GM12878 (cell line): ENCODE data around the gene CCR7. TPM values are rescaled to one million over a fixed set of nuclear protein-coding genes. Genes with fewer than 3 reads are reported as not detected.

Experiments
- ATAC-seq: fragments of 200-7000 bp; cut with Tn5 transposase; 3 replicates; pipeline ENCODE4 v1.9.1; 2020; ENCODE audit warnings: mild to moderate bottlenecking, moderate library complexity
- BruUV-seq: library from RNA; stranded (reverse); fragments of 400-500 nt; replicated peaks from 2 replicates; lab custom pipeline; 2021; lab: Mats Ljungman, UMichigan
- CTCF ChIA-PET: fragments of 300-600 bp; sonication (Branson Sonifier 250); formaldehyde crosslinking; extraction: SDS; loops from one replicate; lab custom pipeline; 2021; ENCODE audit warnings: inconsistent platforms; lab: Yijun Ruan, JAX
- POLR2A ChIA-PET: fragments of 350-600 bp; formaldehyde crosslinking; extraction: SDS; loops from one replicate; lab custom pipeline; 2021; ENCODE audit warnings: inconsistent platforms; lab: Charles Lee
- RAD21 ChIA-PET: fragments of 300-600 bp; sonication (Branson Sonifier 250); formaldehyde crosslinking; loops from one replicate; lab custom pipeline; 2023; ENCODE audit warnings: antibody characterized with exemption; ENCODE audit not compliant: unreplicated experiment; lab: Charles Lee
- SMC1A ChIA-PET: fragments of 300-600 bp; sonication (Branson Sonifier 250); formaldehyde crosslinking; loops from one replicate; lab custom pipeline; 2023; ENCODE audit not compliant: unreplicated experiment, uncharacterized antibody; lab: Charles Lee
- DNase-seq: peaks from one replicate; pipeline ENCODE4 v3.0.0-alpha.2; 2011; ENCODE audit warnings: low read depth, low spot score
- FAIRE-seq: peaks from 3 replicates; lab custom pipeline; 2011; peaks lifted over from hg19 to GRCh38; lab: Jason Lieb, UNC
- H2AFZ ChIP-seq: 2 replicates; pipeline ENCODE4 v1.6.0; 2011; ENCODE audit warnings: low read depth, low read length, control low read depth; ENCODE audit not compliant: control insufficient read depth
- H3K27ac ChIP-seq: 2 replicates; pipeline ENCODE4 v1.5.1; 2011; ENCODE audit warnings: control low read depth; ENCODE audit not compliant: control insufficient read depth, insufficient read depth
- H3K27me3 ChIP-seq, 2 experiments: replicated peaks in 1 of 2; 2 replicates each; pipeline versions ENCODE4 v1.6.0 to v1.6.1; 2011; ENCODE audit warnings: low read length in 1 of 2; ENCODE audit not compliant: control insufficient read depth in 2 of 2, insufficient read depth in 2 of 2
- H3K36me3 ChIP-seq, 2 experiments: 2 replicates each; pipeline ENCODE4 v1.5.1; 2011; ENCODE audit warnings: low read length in 1 of 2; ENCODE audit not compliant: control insufficient read depth in 2 of 2, insufficient read depth in 2 of 2
- H3K4me1 ChIP-seq: 2 replicates; pipeline ENCODE4 v1.6.1; 2011; ENCODE audit warnings: mild to moderate bottlenecking, low read length, moderate library complexity, mixed read lengths; ENCODE audit not compliant: control insufficient read depth, insufficient read depth
- H3K4me2 ChIP-seq: 2 replicates; pipeline ENCODE4 v1.6.0; 2011; ENCODE audit warnings: control low read depth; ENCODE audit not compliant: control insufficient read depth, insufficient read depth
- H3K4me3 ChIP-seq: fragments of 200-600 bp; sonication (generic); 2 replicates; pipeline ENCODE4 v1.5.1; 2016
- H3K79me2 ChIP-seq: 2 replicates; pipeline ENCODE4 v1.6.0; 2011; ENCODE audit warnings: low read length; ENCODE audit not compliant: control insufficient read depth, insufficient read depth
- H3K9ac ChIP-seq: 2 replicates; pipeline ENCODE4 v1.8.0; 2011; ENCODE audit warnings: low read length, control low read depth, mixed read lengths; ENCODE audit not compliant: control insufficient read depth, insufficient read depth
- H3K9me3 ChIP-seq: replicated peaks from 3 replicates; pipeline ENCODE4 v1.5.1; 2011; ENCODE audit warnings: mild to moderate bottlenecking, low read length; ENCODE audit not compliant: control insufficient read depth, insufficient read depth
- H4K20me1 ChIP-seq: 2 replicates; pipeline ENCODE4 v1.6.0; 2011; ENCODE audit not compliant: control insufficient read depth, insufficient read depth
- CHD1 ChIP-seq: IDR thresholded peaks from 2 replicates; pipeline ENCODE4 v1.6.1; 2012; ENCODE audit warnings: low read depth, low read length, improper control_type of control experiment
- NBN ChIP-seq: fragments of 450-650 bp; IDR thresholded peaks from 2 replicates; pipeline ENCODE4 v1.6.1; 2016
- USF1 ChIP-seq: IDR thresholded peaks from 2 replicates; pipeline ENCODE4 v1.6.1; 2011; ENCODE audit warnings: borderline replicate concordance, low read depth, mild to moderate bottlenecking, moderate library complexity, mixed read lengths, low read length; ENCODE audit not compliant: insufficient read depth; ENCODE audit errors: extremely low read length
- YBX1 ChIP-seq: fragments of 450-650 bp; IDR thresholded peaks from 2 replicates; pipeline ENCODE4 v1.6.1; 2016; ENCODE audit warnings: antibody characterized with exemption
- WGBS: methylation state at CpG from one replicate; pipeline ENCODE4 v1.1.6; 2016; ENCODE audit warnings: low lambda C conversion rate; ENCODE audit not compliant: insufficient replicate concordance, insufficient coverage; ENCODE audit errors: missing lambda C conversion rate; 5-methylcytosine and 5-hydroxymethylcytosine counted together
- in situ Hi-C: fragments of 300-500 bp; cut with MboI; formaldehyde crosslinking; loops from 9 replicates; pipeline ENCODE4 v1.14.3; 2018; ENCODE audit warnings: mixed read lengths
- intact Hi-C: fragments of 100-400 bp; cut with micrococcal nuclease; formaldehyde crosslinking; loops from one replicate; pipeline ENCODE4 v1.14.2; 2022; ENCODE audit not compliant: unreplicated experiment
- polyA plus RNA-seq, 11 experiments: library from polyadenylated mRNA; depleted of rRNA in 4 of 11; unstranded in 6 of 11; stranded (reverse) in 5 of 11; fragments of >200 nt; fragmentation: Nextera tagmentation in 4 of 11; fragmentation: Illumina TruSeq in 1 of 11; extraction: Ambion mirVana in 4 of 11; extraction: Trizol in 1 of 11; gene quantifications; 1 replicate in 1 of 11; 2 replicates in 10 of 11; pipeline versions ENCODE4 v1.2.1 to v1.2.3, GENCODE V29; 2011 to 2016; ENCODE audit warnings: inconsistent platforms in 2 of 11, missing spikeins in 2 of 11, low read depth in 1 of 11
- total RNA-seq, 4 experiments: library from RNA; depleted of rRNA in 3 of 4; stranded (reverse); fragments of >200 nt in 3 of 4; fragmentation: Illumina TruSeq in 1 of 4; extraction: Trizol in 1 of 4; gene quantifications; 2 replicates each; pipeline versions ENCODE4 v1.2.1 to v1.2.3, GENCODE V29; 2013 to 2021
- TF ChIP-seq, protein P1 (sequence below): fragments of 450-650 bp; IDR thresholded peaks from 2 replicates; pipeline ENCODE4 v1.6.1; 2014; ENCODE audit warnings: mild to moderate bottlenecking
- TF ChIP-seq, protein P2 (sequence below): fragments of 450-650 bp; IDR thresholded peaks from 2 replicates; pipeline ENCODE4 v1.6.1; 2017; ENCODE audit warnings: mild to moderate bottlenecking, low read depth, inconsistent platforms; ENCODE audit not compliant: poor library complexity, severe bottlenecking

The CCR7 gene
- total and polyA plus RNA-seq, 10 of the 15 experiments (the other 5 are each of a cell fraction or from before 2014, with no cell fraction given) = 131 to 1,171 (median 260) TPM

GRCh38 chr17:40538019-40538935 lies 27.0 kb downstream of the CCR7 start:
- WGBS = 74% methylated on average over 15 of the region's 15 CpGs
- no peak overlapping the region for H3K9ac ChIP-seq
- no TSS peak for BruUV-seq

More at GRCh38 chr17:40538019-40538935, 27.0 kb downstream of the CCR7 start:
- no peaks in the 10 kb centered on the region for H4K20me1 ChIP-seq
- DNase-seq = no peak
- H2AFZ ChIP-seq = no peak overlapping the region
- H3K27ac ChIP-seq = no peak overlapping the region
- H3K4me3 ChIP-seq = no peak overlapping the region
- peaks cover 65% of the 10 kb centered on the region for H3K4me1 ChIP-seq
- in situ Hi-C loops (loop anchor here (5.0 to 25.0 kb wide), 2 partner anchors 101 to 231 kb away; partner anchors contain the start of genes IGFBP4 and RARA), intact Hi-C loops (no loop called here)
- no peak for FAIRE-seq
- H3K79me2 ChIP-seq = no peaks in the 10 kb centered on the region
- TF ChIP-seq NBN (no peak), YBX1 (no peak), CHD1 (0 out of 2 replicates have a peak, but pooled peaks have one; percentile 53), USF1 (no peak)
- TF ChIP-seq, protein P1, sequence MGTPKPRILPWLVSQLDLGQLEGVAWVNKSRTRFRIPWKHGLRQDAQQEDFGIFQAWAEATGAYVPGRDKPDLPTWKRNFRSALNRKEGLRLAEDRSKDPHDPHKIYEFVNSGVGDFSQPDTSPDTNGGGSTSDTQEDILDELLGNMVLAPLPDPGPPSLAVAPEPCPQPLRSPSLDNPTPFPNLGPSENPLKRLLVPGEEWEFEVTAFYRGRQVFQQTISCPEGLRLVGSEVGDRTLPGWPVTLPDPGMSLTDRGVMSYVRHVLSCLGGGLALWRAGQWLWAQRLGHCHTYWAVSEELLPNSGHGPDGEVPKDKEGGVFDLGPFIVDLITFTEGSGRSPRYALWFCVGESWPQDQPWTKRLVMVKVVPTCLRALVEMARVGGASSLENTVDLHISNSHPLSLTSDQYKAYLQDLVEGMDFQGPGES = no peak
- TF ChIP-seq, protein P2, sequence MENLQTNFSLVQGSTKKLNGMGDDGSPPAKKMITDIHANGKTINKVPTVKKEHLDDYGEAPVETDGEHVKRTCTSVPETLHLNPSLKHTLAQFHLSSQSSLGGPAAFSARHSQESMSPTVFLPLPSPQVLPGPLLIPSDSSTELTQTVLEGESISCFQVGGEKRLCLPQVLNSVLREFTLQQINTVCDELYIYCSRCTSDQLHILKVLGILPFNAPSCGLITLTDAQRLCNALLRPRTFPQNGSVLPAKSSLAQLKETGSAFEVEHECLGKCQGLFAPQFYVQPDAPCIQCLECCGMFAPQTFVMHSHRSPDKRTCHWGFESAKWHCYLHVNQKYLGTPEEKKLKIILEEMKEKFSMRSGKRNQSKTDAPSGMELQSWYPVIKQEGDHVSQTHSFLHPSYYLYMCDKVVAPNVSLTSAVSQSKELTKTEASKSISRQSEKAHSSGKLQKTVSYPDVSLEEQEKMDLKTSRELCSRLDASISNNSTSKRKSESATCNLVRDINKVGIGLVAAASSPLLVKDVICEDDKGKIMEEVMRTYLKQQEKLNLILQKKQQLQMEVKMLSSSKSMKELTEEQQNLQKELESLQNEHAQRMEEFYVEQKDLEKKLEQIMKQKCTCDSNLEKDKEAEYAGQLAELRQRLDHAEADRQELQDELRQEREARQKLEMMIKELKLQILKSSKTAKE = peak; percentile 61
- no peak for ATAC-seq
- POLR2A ChIA-PET = interaction anchor here (0.6 to 3.7 kb wide), 11 partner anchors 11 to 122 kb away, joined by 3 to 24 read pairs (median 3); partner anchors contain the start of gene TOP2A
- H3K4me2 ChIP-seq = no peak overlapping the region
- H3K36me3 ChIP-seq = no peaks in the 10 kb centered on the region
- CTCF ChIA-PET = interaction anchor here (0.8 to 19.2 kb wide), 10 partner anchors 8 to 1124 kb away, joined by 3 to 318 read pairs (median 8); partner anchors contain the start of genes CCR7 and IGFBP4
- no peaks in the 10 kb centered on the region; a peak in 1 of 4 replicates for H3K27me3 ChIP-seq
- RAD21 ChIA-PET = interaction anchor here (4.3 to 16.5 kb wide), 4 partner anchors 19 to 121 kb away, joined by 35 to 514 read pairs (median 106); partner anchors contain the start of genes CCR7 and TOP2A
- SMC1A ChIA-PET = interaction anchor here (0.9 to 15.5 kb wide), 6 partner anchors 19 to 236 kb away, joined by 3 to 430 read pairs (median 4); partner anchors contain the start of genes CCR7 and TOP2A
- no peaks in the 10 kb centered on the region for H3K9me3 ChIP-seq
